Keratinocyte (primary cell): ENCODE data around the gene CREM. TPM values are rescaled to one million over a fixed set of nuclear protein-coding genes. Genes with fewer than 3 reads are reported as not detected.

Experiments used
- DNase-seq: peaks from one replicate; pipeline ENCODE4 v3.0.0-alpha.2; 2011; ENCODE audit warnings: low read depth, missing footprints, low spot score
- FAIRE-seq: peaks from 2 replicates; lab custom pipeline; 2011; peaks lifted over from hg19 to GRCh38; lab: Jason Lieb, UNC
- H2AFZ ChIP-seq: 2 replicates; pipeline ENCODE4 v1.6.0; 2012; ENCODE audit warnings: low read length, control low read depth, inconsistent platforms; ENCODE audit not compliant: control insufficient read depth
- H3K27ac ChIP-seq: 2 replicates; pipeline ENCODE4 v1.5.1; 2011; ENCODE audit warnings: low read length; ENCODE audit not compliant: control insufficient read depth, insufficient read depth
- H3K27me3 ChIP-seq: 3 replicates; pipeline ENCODE4 v1.6.0; 2011; ENCODE audit warnings: low read length; ENCODE audit not compliant: control insufficient read depth, insufficient read depth; ENCODE audit errors: extremely low read depth
- H3K36me3 ChIP-seq, 2 experiments: 2 replicates in 1 of 2; 3 replicates in 1 of 2; pipeline ENCODE4 v1.5.1; 2011; ENCODE audit warnings: low read length in 2 of 2, mild to moderate bottlenecking in 1 of 2; ENCODE audit not compliant: control insufficient read depth in 2 of 2, insufficient read depth in 2 of 2; ENCODE audit errors: extremely low read depth in 1 of 2
- H3K4me1 ChIP-seq: 3 replicates; pipeline ENCODE4 v1.5.1; 2011; ENCODE audit warnings: low read length; ENCODE audit not compliant: control insufficient read depth, insufficient read depth; ENCODE audit errors: extremely low read depth
- H3K4me2 ChIP-seq: 3 replicates; pipeline ENCODE4 v1.6.0; 2011; ENCODE audit warnings: low read depth, low read length; ENCODE audit not compliant: control insufficient read depth, insufficient read depth; ENCODE audit errors: extremely low read depth
- H3K4me3 ChIP-seq, 3 experiments: fragments of 200-600 bp in 1 of 3; sonication (generic) in 1 of 3; 2 replicates in 2 of 3; 3 replicates in 1 of 3; pipeline ENCODE4 v1.5.1; 2011 to 2016; ENCODE audit warnings: low read length in 3 of 3, mild to moderate bottlenecking in 3 of 3, control low read depth in 2 of 3, inconsistent platforms in 1 of 3, low read depth in 1 of 3, mixed read lengths in 1 of 3, mixed run types in 1 of 3, moderate library complexity in 1 of 3; ENCODE audit not compliant: control insufficient read depth in 2 of 3, insufficient read depth in 2 of 3; ENCODE audit errors: extremely low read depth in 1 of 3
- H3K79me2 ChIP-seq: 2 replicates; pipeline ENCODE4 v1.6.0; 2012; ENCODE audit warnings: low read length; ENCODE audit not compliant: control insufficient read depth, insufficient read depth
- H3K9ac ChIP-seq: 3 replicates; pipeline ENCODE4 v1.6.0; 2011; ENCODE audit warnings: low read length; ENCODE audit not compliant: control insufficient read depth, insufficient read depth; ENCODE audit errors: extremely low read depth
- H3K9me1 ChIP-seq: 3 replicates; pipeline ENCODE4 v1.6.0; 2011; ENCODE audit warnings: low read length; ENCODE audit not compliant: control insufficient read depth, insufficient read depth; ENCODE audit errors: extremely low read depth
- H3K9me3 ChIP-seq: 2 replicates; pipeline ENCODE4 v1.5.1; 2012; ENCODE audit warnings: low read depth, low read length; ENCODE audit not compliant: control insufficient read depth
- H4K20me1 ChIP-seq: 3 replicates; pipeline ENCODE4 v1.6.0; 2011; ENCODE audit warnings: low read length; ENCODE audit not compliant: control insufficient read depth, insufficient read depth; ENCODE audit errors: extremely low read depth
- CTCF ChIP-seq, 3 experiments: IDR thresholded peaks in 1 of 3; conservative IDR thresholded peaks in 1 of 3; optimal IDR thresholded peaks in 1 of 3; 2 replicates in 2 of 3; 3 replicates in 1 of 3; pipeline versions ENCODE3 to v1.5.1; 2011; ENCODE audit warnings: low read length in 3 of 3, mild to moderate bottlenecking in 3 of 3, moderate library complexity in 2 of 3, control low read depth in 1 of 3, inconsistent platforms in 1 of 3; ENCODE audit not compliant: insufficient read depth in 2 of 3; ENCODE audit errors: extremely low read depth in 1 of 3
- EZH2 ChIP-seq: IDR thresholded peaks from one replicate; pipeline ENCODE4 v1.6.1; 2012; ENCODE audit warnings: inconsistent platforms, mild to moderate bottlenecking, low read length, moderate library complexity
- dilution Hi-C: fragments of 300-500 bp; cut with MboI; formaldehyde crosslinking; loops from one replicate; pipeline ENCODE4 v1.7.0; 2020; ENCODE audit warnings: low sequenced_read_pairs; ENCODE audit not compliant: extremely low pct_ligation_motif_present
- polyA plus RNA-seq, 5 experiments: library from polyadenylated mRNA; depleted of rRNA in 3 of 5; stranded (reverse) in 3 of 5; stranded (forward) in 1 of 5; unstranded in 1 of 5; fragments of >200 nt; gene quantifications; 1 replicate in 1 of 5; 2 replicates in 3 of 5; 3 replicates in 1 of 5; pipeline versions ENCODE4 v1.2.1 to v1.2.3, GENCODE V29; 2011 to 2012; ENCODE audit warnings: missing spikeins in 2 of 5, low read depth in 1 of 5, low replicate concordance in 1 of 5

The CREM gene
- polyA plus RNA-seq, 1 donor (not counting 4 experiments of a cell fraction or from before 2014, with no cell fraction given): 23.3 TPM

GRCh38 chr10:35213699-35214098, 87.1 kb downstream of the CREM start:
- Histone ChIP-seq H4K20me1 (no peaks in the 10 kb centered on the region), H2AFZ (no peak overlapping the region), H3K79me2 (no peaks in the 10 kb centered on the region), H3K36me3 (no peaks in the 10 kb centered on the region), H3K4me2 (no peak overlapping the region), H3K27me3 (no peaks in the 10 kb centered on the region), H3K9ac (no peak overlapping the region), H3K27ac (no peak overlapping the region), H3K4me1 (no peaks in the 10 kb centered on the region), H3K4me3 (no peak overlapping the region), H3K9me1 (no peaks in the 10 kb centered on the region), H3K9me3 (no peaks in the 10 kb centered on the region)
- FAIRE-seq (no peak), DNase-seq (no peak)
- TF ChIP-seq EZH2 (no peak), CTCF (optimal IDR thresholded peaks at IDR 0.05 in 1 of 3, IDR thresholded peaks at IDR 0.05 in 1 of 3, conservative IDR thresholded peaks at IDR 0.05 in 1 of 3; ENCODE audit: extremely low read depth in 1 of 3, insufficient read depth in 2 of 3, low read length in 3 of 3) (no peak)
- dilution Hi-C loops: no loop called here

GRCh38 chr10:35214607-35215020, 88.0 kb downstream of the CREM start:
- no peak overlapping the region for H3K4me3 ChIP-seq
- H3K9me1 ChIP-seq: no peaks in the 10 kb centered on the region
- FAIRE-seq: no peak
- H3K36me3 ChIP-seq: no peaks in the 10 kb centered on the region
- no peak overlapping the region for H2AFZ ChIP-seq
- no peak overlapping the region for H3K27ac ChIP-seq
- TF ChIP-seq CTCF (optimal IDR thresholded peaks at IDR 0.05 in 1 of 3, IDR thresholded peaks at IDR 0.05 in 1 of 3, conservative IDR thresholded peaks at IDR 0.05 in 1 of 3; ENCODE audit: extremely low read depth in 1 of 3, insufficient read depth in 2 of 3, low read length in 3 of 3) (no peak), EZH2 (no peak)
- DNase-seq: no peak
- no peaks in the 10 kb centered on the region for H3K9me3 ChIP-seq
- no peak overlapping the region for H3K4me2 ChIP-seq
- no peaks in the 10 kb centered on the region for H3K27me3 ChIP-seq
- dilution Hi-C loops: no loop called here
- no peaks in the 10 kb centered on the region for H3K4me1 ChIP-seq
- H3K9ac ChIP-seq: no peak overlapping the region
- H4K20me1 ChIP-seq: no peaks in the 10 kb centered on the region
- H3K79me2 ChIP-seq: no peaks in the 10 kb centered on the region
